Fibroblast of pulmonary artery (primary cell): ENCODE data around the gene CRYGC.

Experiments used
- DNase-seq: peaks from one replicate; pipeline ENCODE4 v3.0.0-alpha.2; 2010; ENCODE audit warnings: low read depth
- H3K4me3 ChIP-seq: replicated peaks from 2 replicates; pipeline ENCODE4 v1.5.1; 2011; ENCODE audit warnings: low read depth, mild to moderate bottlenecking, control low read depth, low read length, moderate library complexity
- CTCF ChIP-seq: IDR thresholded peaks from 2 replicates; pipeline ENCODE4 v1.5.1; 2011; ENCODE audit warnings: mild to moderate bottlenecking, control low read depth, low read length, inconsistent platforms; ENCODE audit errors: missing control alignments

The CRYGC gene

GRCh38 chr2:208164951-208165755 lies 35.5 kb upstream of the CRYGC start:
- no peak for DNase-seq
- no peak for TF ChIP-seq CTCF
- H3K4me3 ChIP-seq: no peak overlapping the region

GRCh38 chr2:208163489-208163888 lies 33.9 kb upstream of the CRYGC start, which contains the start of gene CRYGA:
Gene CRYGA, minus strand, starts transcription at chr2:208163589. Its CDS starts 33 bp downstream, at chr2:208163556.
- H3K4me3 ChIP-seq: no peak within 1 kb of the TSS
- no peak for DNase-seq
- TF ChIP-seq CTCF: no peak

GRCh38 chr2:208156439-208156838 lies 26.8 kb upstream of the CRYGC start:
- DNase-seq: no peak
- no peak overlapping the region for H3K4me3 ChIP-seq
- no peak for TF ChIP-seq CTCF

GRCh38 chr2:208153156-208153555 lies 23.5 kb upstream of the CRYGC start:
- TF ChIP-seq CTCF: no peak
- no peak for DNase-seq
- no peak overlapping the region for H3K4me3 ChIP-seq

- no peak overlapping the region for H3K4me3 ChIP-seq
- no peak for DNase-seq
- TF ChIP-seq CTCF: no peak
Measured at GRCh38 chr2:208150956-208151355, 21.3 kb upstream of the CRYGC start.

- DNase-seq: no peak
- no peak overlapping the region for H3K4me3 ChIP-seq
- no peak for TF ChIP-seq CTCF
Measured at GRCh38 chr2:208150094-208150493, 20.5 kb upstream of the CRYGC start.

- no peak for DNase-seq
- peak; percentile 16 for TF ChIP-seq CTCF
- no peak overlapping the region for H3K4me3 ChIP-seq
Measured at GRCh38 chr2:208148803-208149202, 19.2 kb upstream of the CRYGC start.
